Fibroblast of peridontal ligament (primary cell): Measurements from ENCODE around the gene TFF3.

ENCODE experiments used
- DNase-seq: peaks from one replicate; pipeline ENCODE4 v3.0.0-alpha.2; 2010; ENCODE audit errors: extremely low read depth

The TFF3 gene

DNA sequence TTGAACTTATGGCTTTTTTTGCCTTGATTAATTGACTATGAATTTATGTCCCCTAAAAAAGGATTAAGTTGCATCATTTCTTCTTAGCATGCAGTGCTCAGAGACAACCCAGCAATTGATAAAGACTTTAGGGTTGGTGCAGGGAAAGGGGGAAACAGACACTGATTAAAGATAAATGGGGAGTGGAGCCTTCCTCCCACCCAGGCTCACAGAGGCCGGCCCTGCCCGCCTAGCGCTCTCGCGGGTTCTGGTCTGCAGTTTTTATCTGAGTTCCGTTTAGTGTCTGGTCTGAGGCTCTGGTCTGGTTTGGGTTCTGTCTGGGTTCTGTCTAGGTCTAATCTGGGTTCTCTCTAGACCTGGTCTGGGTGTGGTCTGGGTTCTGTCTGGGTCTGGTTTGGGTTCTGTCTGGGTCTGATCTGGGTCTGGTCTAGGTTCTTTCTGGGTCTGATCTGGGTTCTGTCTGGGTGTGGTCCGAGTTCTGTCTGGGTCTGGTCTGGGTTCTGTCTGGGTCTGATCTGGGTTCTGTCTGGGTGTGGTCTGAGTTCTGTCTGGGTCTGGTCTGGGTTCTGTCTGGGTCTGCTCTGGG is 48.1 kb downstream of the TFF3 start:
- DNase-seq = no peak

DNA sequence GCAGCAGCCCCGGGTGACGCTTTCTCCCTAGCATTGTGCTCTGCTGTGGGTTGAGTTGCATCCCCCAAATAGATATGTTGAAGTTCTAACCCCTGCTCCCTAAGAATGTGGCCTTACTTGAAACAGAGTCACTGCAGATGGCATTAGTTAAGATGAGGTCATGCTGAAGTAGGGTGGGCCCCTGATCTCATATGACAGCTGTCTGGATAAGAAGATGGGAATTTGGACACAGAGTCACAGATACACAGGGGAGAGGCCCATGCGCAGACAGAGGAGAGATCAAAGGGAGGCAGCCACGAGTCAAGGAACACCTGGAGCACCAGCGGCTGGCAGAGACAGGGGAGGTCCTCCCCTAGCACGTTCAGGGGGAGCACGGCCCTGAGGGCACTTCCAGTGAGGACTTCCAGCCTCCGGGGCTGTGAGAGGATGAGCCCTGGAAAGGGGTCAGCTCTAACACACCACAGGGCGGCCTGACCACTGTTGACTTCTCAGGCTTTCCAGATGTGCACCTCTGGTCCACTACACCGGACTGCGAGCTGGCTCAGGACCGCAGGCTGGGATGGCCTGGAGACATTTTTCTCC is 49.9 kb downstream of the TFF3 start:
- DNase-seq = no peak

DNA sequence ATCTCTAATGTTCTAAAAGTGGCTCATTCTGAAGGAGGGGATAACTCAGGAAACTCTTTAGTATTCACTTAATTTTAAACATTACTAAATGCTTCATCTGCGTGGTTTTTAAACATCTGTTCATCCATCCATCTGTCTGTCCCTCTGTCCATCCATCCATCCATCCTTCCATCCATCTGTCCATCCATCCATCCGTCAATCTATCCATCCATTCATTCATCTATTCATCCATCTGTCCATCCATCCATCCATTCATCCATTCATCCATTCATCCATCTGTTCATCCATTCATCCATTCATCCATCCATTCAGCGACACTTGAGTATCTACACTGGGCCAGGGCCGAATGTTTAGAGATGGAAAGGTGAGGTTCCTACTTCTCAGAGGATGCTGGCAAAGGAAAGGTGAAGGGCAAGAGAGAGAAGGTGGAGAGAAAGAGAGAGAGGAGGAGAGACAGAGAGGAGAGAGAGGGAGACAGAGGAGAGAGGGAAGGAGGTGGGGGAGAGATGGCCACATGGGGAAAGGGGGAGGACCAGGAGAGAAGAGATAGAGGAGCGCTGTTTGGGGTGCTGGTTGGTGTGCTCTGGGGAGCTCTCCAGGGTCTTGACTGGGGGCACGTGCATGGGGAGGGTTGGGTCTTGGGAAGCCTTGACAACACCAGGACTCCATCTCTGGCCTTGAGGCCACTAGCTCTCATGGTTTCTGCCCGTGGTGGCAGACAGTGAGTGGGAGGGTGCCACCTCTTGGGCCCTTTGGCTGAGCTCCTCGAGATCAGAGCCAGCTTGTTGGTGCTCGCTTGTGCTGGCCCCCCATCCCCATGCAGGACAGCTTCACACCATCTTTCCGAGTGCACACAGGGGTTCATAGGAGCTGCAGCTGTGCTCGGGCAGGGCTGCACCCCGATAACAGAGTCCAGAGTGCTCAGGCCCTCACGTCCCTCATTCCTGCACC is 50.7 kb downstream of the TFF3 start:
- no peak for DNase-seq

DNA sequence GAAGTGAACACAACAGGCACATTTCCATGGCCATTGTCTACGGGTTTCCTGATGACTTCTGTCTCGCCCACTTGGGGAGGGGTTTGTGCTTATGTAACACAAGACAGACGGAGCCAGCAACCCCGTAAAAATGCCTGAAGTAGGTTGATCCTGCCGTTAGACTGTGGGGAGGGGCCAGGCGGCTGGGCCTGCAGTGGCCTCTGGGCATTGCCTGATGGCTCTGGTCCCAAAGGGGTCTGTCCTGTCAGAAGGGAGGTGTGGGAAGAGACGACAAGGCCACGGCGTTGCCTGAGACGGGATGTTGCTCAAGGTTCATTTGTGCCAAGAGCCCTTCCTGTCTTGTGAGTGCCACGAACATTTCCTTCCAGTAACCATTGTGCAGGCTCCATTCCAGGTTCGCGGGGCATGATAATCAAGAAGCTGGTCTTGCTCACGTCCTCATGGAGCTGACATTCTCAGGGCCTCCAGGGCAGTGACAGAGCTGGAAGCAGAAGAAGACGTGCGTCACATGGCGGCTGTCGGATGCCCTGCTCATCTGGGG is 51.5 kb downstream of the TFF3 start:
- DNase-seq = no peak

DNA sequence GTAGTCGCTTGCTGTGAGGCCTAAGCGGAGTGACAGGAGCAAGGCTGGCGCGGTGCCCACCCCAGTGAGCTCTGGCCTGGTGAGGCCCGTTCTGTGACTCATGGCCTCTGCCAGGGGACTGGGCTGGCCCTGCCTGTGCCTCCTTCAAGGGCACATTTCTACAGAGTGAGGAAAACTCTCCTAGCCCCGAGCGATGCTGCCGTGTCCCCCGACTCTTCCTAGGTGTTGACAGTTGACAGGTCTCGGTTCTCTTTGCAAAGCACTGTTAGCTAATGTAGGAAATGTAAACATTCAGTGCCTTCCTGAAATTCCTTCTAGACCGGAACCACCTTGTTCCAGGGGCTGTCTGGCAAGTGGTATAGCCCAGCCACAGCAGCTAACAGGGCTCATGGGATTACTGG is 52.4 kb downstream of the TFF3 start:
- no peak for DNase-seq

DNA sequence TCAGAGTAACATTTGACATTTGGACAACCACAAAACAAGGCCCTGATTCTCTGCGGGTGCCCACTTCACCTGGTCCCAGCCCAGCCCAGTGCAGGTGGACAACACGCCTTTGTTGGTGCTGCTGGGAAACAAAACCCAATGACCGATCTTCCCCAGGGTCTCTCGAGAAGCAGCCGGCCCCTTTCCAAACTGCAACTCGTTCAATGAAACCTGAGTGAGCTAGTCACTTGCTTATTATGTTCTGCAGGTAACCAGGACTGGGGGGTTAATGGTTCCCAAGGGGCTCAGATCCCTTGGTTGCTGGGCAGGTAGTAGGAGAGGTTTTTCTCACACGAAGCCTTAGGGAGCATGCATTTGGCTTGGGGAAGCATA is 53.4 kb downstream of the TFF3 start:
- DNase-seq = no peak
